NCI-H526 treated with DMSO at 0.1 percent for 48 hours (cell line): ENCODE data around the gene CD9.

ENCODE experiments used
- DNase-seq: peaks from one replicate; lab custom pipeline; 2025; lab: John Stamatoyannopoulos, UW

Gene CD9

GRCh38 chr12:6221146-6221545 is 20.9 kb downstream of the CD9 start:
- no peak for DNase-seq

DNA sequence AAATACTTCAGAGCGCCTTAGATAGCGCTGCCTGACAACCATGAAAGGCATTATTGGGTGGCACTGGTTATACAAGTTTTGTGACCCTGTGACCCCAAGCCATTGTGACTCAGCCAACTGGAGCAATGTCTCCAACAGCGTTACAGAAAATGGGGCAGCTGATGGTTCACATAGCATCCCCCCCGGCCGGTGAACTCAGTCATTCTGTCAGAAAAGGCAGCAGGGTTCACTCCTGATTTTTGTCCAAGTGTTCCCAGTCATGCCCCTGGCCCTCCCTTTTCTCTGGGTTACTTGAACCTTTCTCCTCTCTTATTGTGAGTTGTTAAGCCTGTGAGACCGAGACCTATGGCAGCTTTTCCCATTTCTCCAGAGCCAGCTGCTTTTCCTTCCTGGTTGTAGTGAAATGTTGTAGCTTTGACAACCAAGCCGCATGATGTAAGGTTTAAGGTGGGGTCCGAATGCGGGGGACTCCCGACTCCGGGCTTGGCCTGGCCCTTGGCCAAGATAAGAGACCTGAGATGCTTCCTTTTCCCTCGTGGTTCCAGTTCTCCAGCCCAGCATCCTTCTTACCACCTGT is 22.0 kb downstream of the CD9 start:
- no peak for DNase-seq

- no peak for DNase-seq
Observed at GRCh38 chr12:6223545-6223944, 23.3 kb downstream of the CD9 start.

GRCh38 chr12:6224550-6224949 is 24.4 kb downstream of the CD9 start:
- DNase-seq = no peak

DNA sequence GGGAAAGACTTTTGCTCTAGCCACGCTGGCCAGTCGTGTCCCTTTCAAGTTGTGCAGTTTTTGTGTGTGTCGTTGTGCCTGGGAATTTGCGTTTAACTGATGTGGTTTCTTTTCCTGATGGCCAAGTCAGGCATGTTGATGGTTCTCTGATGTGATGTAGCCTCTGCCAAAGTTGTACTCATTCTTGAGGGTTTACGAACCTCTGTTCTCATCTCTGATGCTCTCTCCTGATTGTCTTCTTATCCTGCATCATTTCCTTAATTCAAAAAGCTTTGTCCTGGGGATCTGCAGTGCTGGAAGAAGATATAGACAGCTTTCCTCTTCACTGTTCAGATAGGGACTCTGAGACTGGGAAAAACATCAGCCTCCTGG is 25.4 kb downstream of the CD9 start:
- no peak for DNase-seq

DNA sequence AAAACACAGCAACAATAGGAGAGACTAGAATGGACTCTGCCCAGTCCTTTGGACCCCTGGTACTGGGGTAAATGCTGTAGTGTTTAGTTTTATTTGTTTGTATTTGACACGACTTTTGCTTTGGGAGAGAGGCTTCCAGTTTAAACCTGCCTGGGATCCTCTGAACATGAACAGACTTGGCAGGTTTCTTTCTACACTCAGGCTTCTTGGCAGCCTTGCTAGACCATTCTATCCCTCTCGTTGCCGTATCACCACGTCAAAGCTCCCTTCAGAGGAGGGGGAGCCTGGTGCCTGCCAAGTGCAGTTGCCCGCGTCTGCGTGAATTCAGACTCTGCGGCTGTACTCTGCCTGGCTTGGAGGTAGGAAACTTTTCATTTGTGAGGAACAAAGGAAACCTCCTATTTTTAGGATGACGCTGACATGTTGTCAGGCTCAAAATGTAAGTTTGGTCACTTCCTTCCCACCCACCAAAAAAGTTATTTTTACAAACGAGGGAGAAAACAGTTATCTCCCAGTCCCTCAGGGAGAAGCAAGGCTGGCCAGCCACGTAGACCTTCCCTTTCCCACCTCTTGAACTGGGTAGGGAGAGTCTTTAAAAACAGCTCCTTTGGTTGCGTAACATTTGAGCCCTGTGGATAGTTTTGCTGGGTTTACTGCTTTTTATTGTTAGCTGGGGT is 25.9 kb downstream of the CD9 start:
- no peak for DNase-seq

DNA sequence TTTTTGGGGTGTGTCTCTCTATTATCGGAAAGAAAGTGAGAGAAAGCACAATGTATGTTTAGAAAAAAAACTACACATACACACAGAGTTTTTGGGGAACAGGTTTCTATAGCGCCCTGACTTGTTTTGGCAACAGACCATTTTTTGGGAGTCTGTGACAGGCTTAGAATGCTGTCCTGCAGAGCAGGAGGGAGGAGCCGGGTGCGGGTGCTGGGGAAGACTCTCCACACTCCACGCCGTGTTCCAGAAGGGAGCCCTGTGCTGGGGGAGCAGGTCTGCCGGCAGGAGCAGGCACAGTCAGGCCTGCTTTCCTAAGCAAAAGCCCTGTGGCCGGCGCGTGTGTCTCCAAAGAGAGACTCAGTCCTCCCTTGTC is 26.5 kb downstream of the CD9 start:
- no peak for DNase-seq

DNA sequence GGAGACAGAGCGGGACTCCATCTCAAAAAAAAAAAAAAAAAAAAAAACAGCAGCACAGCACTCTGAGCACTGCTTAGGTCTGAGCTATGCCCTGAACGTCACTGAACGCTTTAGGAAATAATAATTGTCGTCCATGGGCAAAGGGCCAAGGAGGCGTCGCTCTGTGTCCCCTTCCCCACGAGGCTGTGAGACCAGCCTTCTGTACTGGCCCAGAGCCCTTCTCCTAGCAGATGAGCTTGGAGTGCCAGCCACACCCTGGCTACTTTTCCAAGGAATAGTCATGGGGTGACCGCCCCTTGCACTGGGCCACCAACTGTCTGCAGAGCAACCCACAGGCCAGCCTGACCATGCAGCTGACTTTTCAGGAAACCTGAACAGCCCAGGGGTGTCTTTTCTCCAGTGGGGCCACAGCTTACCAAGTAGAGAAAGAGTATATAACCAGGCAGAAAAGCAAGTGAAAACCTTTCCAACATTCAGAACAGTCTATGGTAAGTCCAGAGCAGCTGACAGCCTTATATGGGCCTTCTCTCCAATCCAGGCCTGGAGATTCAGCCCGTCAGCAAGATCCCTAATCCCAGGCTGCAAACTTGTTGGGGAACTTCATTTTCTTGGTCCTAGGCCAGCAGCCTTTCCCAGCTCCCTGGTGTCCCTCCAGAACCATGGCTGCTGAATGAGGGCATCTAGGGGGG is 28.5 kb downstream of the CD9 start:
- DNase-seq = no peak

DNA sequence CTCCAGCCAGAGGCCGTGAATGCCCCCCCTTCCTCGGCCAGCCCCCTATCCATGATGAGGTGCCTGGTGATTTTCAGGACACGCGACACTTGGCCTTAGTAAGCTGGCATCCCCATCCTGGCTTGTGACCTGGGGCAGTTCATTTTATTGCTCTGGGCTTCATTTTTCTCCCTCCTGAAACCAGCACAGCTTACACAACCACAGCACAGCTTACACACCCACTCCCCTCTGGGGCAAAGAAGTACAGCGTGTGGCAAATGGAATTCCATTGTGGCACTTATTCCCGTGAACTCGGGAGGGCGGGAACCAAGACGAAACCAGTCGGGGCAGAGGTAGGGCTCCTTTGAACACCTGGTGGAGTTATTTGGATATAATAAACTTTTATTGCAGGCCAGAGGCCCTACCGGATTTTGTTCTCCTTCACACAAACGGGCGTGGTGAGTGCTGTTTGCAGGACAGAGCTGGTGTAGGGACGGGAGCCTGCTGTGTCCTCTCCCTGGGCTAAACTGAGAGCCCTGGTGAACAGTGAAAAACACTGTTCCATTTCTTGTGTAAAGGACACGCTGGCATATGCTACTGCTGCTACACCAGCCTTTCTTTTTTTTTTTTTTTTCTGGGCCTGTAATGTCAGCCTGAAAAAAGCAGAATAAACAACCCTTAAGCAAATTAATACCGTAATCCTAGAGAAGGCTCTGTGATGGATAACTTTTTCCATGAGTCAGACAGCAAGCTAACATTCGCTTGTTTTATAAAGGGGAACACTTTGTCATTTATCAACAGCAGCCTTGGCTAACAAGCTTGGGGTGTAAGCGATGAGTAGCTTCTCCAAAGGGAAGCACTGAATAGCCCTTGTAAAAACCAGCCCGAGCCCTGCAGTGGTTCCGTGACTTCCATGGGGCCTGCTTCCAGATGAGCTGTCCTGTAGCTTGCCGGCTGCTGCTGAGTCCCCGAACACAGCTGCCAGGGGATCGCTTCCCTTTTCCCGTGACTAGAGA is 29.3 kb downstream of the CD9 start:
- DNase-seq = peak; percentile 82

DNA sequence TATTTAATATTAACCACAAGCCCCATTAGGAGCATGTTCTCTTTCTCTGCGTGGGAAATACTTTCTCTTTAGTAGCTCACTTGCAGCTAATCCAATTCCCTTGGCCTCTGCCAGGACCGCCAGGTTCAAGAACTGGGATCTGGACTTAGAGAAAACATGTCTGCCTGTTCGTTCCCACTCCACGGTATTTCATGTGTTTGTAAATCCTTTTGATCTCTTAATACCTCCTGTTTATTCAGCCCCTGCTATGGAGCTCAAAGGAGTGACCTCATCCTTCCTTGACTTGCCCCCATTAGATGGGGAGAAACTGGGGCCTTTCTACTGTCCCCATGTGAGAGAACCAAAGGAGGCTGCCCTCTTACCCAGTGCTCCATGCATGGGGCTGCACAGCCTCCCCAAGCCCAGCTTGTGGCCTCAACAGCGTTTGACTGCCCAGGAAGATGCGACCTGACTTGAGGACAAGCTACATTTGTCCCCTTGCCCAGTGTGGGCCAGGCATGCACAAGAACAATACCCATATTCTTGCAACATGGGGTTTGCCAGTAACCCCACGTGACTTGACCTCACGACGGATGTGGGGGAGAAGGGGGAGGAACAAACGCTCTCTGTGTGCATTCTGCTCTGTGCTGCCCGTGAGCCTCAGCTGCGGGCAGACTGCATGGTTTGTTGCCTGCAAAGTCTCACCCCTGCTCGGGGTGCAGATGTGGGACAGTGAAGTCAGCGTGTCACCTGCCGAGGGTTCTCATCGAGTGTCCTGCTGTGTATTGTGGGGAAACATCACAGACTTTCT is 30.3 kb downstream of the CD9 start:
- peak; percentile 59 for DNase-seq

DNA sequence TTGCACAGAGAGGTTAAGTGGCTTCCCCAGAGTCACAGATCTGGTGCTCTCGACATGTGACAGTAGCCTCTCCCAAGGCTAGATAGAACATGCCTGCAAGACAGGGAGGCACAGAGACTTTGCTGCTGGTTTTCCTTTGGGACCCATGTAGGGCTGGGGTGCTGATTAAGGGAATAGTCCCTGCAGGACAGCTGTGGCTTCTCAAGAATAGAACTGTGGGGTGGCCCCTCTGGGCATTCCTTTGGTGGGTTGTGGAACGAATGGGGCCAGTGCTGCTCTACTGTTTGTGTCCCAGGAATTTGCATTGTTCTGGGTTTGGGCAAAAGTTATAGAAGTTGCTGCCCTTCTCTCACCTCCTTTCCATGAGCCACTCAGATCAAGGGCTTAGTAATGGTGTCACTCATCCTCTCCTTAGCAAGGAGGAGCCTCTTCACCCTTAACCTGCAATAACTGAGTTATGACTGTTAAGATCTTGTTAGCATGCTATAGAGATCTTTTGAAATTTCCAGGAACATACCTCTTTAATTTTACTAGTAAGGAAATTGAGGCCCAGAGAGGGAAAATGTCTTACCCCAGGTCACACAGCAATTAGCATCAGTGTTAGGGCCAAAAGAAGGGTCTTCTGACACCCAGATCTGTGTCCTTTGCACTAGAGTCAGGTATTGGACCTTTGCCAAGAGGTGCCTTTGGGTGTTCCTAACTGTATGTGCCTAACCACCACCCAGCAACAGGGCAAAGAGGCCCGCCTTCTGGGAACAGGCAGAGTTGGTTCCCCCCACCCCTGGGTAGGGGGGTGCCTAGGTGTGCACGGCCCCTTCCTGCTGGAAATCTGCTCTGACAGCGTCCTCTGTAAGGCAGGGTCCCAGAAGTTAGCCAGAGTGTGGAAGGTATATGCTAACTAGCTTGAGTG is 31.4 kb downstream of the CD9 start:
- no peak for DNase-seq

- DNase-seq = no peak
Observed at GRCh38 chr12:6233121-6233971, 33.1 kb downstream of the CD9 start.

DNA sequence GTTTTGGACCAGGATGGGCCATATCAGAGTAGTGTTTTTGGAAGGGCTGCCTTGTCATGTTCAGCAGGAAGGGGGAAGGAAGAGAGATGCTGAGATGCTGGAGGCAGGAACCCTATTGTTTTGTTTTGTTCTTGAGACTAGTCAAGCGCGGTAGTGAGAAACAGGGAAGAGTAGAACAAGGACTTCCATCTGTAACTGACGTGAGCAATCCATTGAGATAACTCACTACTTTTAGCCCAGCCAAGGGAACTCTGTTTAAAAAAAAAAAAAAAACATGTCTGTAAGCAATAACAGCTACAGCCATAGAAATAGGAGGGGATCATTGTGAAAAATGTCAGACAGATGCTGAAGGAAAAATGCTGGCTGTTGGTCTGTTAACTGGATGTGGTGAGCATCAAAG is 34.0 kb downstream of the CD9 start:
- DNase-seq = no peak

- no peak for DNase-seq
Observed at GRCh38 chr12:6234906-6235305, 34.7 kb downstream of the CD9 start.

- peak; percentile 93 for DNase-seq
Observed at GRCh38 chr12:6235499-6235898, 35.3 kb downstream of the CD9 start.

DNA sequence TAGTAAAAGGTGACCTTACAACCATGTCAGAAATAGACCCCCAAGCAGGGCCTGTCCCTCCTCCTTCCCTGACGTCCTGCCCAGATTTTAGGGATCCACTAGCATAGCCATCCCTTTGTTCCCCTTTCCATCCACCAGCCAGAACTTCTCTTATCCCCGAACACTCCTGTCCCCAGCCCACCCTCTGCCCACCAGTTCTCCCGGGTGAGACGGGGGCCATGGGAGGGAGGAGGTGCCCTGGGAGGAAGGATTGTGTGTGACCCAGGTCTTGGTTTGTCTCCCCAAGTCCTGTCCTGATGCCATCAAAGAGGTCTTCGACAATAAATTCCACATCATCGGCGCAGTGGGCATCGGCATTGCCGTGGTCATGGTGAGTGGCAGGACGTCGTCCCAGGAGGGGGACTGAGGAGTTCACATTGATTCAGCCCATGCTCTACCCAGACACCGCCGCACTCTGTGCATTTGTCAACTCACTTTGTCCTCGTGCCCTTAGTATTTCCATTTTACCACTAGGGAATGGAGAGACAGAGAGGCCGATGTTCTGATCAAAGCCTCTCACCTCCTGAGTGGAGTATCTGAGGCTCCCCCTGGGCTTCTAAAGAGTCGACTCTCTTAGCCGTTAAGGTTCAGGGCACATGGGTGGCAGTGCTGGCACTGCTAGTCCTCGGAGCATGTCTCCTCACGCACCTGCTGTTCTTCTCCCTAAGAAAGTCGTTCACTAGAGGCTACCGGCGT is 35.9 kb downstream of the CD9 start:
- no peak for DNase-seq

DNA sequence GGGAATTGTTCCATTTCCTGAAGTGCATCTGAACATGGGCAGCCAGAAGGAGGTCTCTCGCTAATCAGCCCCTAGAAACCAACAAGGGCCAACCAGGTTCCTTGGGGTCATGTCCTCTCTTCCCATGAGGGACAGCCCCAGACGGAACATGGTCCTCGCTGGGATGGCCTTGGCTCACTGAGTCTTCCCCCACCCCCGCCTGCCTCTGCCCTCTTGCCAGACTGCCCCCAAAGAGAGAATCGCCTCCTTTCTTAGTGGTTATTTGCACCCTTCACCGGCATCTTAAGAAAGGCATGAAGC is 36.4 kb downstream of the CD9 start:
- no peak for DNase-seq

DNA sequence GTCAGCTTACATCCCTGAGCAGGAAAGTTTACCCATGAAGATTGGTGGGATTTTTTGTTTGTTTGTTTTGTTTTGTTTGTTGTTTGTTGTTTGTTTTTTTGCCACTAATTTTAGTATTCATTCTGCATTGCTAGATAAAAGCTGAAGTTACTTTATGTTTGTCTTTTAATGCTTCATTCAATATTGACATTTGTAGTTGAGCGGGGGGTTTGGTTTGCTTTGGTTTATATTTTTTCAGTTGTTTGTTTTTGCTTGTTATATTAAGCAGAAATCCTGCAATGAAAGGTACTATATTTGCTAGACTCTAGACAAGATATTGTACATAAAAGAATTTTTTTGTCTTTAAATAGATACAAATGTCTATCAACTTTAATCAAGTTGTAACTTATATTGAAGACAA is 37.6 kb downstream of the CD9 start:
- DNase-seq = peak; percentile 50

DNA sequence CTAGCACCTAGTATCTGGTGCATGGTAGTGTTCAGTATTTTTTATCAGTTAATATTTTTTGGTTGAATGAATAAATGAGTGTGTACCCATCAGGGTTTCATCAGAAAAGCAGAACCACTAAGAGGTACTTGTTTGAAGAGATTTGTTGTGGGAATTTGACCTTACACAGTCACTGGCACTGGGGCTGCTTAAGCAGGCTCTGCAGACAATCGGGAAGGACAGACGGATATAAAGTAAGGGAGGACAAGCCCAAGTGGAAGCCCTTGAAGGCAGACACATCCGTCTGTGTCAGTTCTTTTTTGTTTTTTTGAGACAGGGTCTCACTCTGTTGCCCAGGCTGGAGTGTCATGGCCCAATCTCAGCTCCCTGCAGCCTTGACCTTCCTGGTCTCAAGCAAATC is 38.7 kb downstream of the CD9 start:
- DNase-seq = no peak
